NOMO-1 treated with dmso at 0.1 percent for 144 hours (cell line): ENCODE data around the gene BRSK1.

Experiments
- DNase-seq: peaks from one replicate; lab custom pipeline; 2025; ENCODE audit not compliant: unreplicated experiment; lab: John Stamatoyannopoulos, UW

The BRSK1 gene

GRCh38 chr19:55283548-55284377, at the start of gene BRSK1:
Gene BRSK1, plus strand, starts transcription at chr19:55283997. Its CDS starts 446 bp downstream, at chr19:55284443.
- no peak for DNase-seq

- no peak for DNase-seq
These were observed 45.8 kb upstream of the BRSK1 start for GRCh38 chr19:55238030-55238429.

- DNase-seq = no peak
These were observed 44.8 kb upstream of the BRSK1 start for GRCh38 chr19:55239004-55239403.

- no peak for DNase-seq
These were observed 43.1 kb upstream of the BRSK1 start for GRCh38 chr19:55240713-55241020.

GRCh38 chr19:55241143-55241934, 42.5 kb upstream of the BRSK1 start:
- no peak for DNase-seq

- no peak for DNase-seq
These were observed 41.8 kb upstream of the BRSK1 start for GRCh38 chr19:55241935-55242464.

GRCh38 chr19:55242517-55242916, 41.3 kb upstream of the BRSK1 start:
- no peak for DNase-seq

- DNase-seq = no peak
These were observed 39.7 kb upstream of the BRSK1 start for GRCh38 chr19:55244004-55244680.

GRCh38 chr19:55245236-55245904, 38.4 kb upstream of the BRSK1 start:
- no peak for DNase-seq

GRCh38 chr19:55246462-55247451, 37.0 kb upstream of the BRSK1 start:
- no peak for DNase-seq

GRCh38 chr19:55247621-55248099, 36.1 kb upstream of the BRSK1 start:
- no peak for DNase-seq

GRCh38 chr19:55248166-55248675, 35.6 kb upstream of the BRSK1 start:
- DNase-seq = no peak

- DNase-seq = no peak
These were observed 35.1 kb upstream of the BRSK1 start for GRCh38 chr19:55248704-55249103.

GRCh38 chr19:55249841-55250240, 34.0 kb upstream of the BRSK1 start:
- DNase-seq = no peak

- no peak for DNase-seq
These were observed 33.3 kb upstream of the BRSK1 start for GRCh38 chr19:55250262-55251036.

- DNase-seq = no peak
These were observed 32.3 kb upstream of the BRSK1 start for GRCh38 chr19:55251341-55252081.

- DNase-seq = no peak
These were observed 30.8 kb upstream of the BRSK1 start for GRCh38 chr19:55252760-55253663.
